ENCODE results near the gene SERPINA5.
"Not testable (repeated sequence)": the region's sequence is repeated elsewhere in the genome, so short reads cannot be mapped to it uniquely, and the experiment has no call there.

SERPINA5 gene

DNA sequence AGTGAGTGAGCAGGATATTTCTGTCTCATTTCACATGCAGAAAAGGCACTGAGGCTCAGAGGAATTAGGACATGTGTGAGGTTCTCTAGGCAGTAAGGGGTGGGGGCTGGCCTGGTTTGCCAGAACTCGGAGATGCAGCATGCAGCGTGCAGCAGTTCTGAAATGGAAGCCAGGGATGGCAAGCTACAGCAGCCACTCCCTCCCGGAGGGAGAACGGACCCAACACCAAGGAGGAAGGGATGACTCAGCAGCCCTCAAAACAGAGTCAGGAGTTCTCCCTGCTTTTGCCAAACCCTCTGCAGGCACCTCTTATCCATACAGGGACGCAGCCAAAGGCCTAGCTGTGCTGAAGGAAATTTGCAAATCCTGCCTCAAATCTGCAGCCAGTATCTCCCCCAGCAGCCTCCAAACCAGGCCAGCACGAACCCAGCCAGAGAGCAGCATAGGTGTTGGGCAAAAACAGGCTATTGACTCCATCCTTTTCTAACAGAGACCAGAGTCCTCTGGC is 20.7 kb downstream of the SERPINA5 start:
- DNase-seq (ENCODE audit: low read depth in 2 of 2): no peak

DNA sequence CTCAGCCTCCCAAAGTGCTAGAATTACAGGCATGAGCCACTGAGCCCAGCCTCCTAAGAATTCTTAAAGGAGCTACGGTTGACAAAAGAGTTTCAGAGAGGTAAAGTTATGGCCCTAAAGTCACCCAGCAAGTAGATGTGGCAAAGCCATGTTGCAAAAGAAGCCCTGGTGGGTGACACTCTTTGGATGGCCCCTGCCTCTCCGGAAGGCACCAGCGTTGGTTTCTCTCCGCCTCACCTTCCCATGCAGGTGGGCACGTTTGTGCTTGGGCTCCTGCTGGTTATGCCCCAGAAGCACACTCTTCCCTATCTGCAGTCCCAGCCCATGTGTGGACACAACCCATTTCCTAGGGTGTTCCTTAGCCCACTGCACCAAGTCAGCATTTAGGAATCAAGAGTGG is 21.5 kb downstream of the SERPINA5 start:
- DNase-seq (ENCODE audit: low read depth in 2 of 2): no peak

DNA sequence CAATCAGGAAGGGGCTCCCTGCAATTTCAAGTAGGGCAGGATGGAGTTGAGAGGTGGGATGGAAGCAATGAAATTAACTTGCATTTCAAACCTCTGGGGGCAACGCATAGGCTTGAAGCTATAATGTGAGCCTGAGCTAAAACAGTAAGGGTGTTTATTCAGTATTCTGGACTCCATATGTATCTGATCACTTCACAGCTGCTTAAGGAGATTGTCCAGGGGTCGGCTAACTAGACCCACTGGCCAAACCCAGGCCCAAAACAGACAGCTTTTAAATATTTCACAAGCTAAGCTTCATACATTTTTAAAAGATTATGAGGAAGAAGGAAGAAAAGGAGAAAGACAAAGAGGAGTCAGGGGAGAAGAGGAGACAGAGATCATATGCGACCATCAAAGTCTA is 24.1 kb downstream of the SERPINA5 start:
- no peak for DNase-seq (ENCODE audit: low read depth in 2 of 2)

DNA sequence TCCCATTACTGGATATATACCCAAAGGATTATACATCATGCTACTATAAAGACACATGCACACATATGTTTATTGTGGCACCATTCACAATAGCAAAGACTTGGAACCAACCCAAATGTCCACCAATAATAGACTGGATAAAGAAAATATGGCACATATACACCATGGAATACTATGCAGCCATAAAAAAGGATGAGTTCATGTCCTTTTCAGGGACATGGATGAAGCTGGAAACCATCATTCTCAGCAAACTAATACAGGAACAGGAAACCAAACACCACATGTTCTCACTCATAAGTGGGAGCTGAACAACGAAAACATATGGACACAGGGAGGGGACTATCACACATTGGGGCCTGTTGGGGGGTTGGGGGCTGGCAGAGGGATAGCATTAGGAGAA is 27.7 kb downstream of the SERPINA5 start:
- DNase-seq (ENCODE audit: low read depth in 2 of 2): not testable (repeated sequence)

DNA sequence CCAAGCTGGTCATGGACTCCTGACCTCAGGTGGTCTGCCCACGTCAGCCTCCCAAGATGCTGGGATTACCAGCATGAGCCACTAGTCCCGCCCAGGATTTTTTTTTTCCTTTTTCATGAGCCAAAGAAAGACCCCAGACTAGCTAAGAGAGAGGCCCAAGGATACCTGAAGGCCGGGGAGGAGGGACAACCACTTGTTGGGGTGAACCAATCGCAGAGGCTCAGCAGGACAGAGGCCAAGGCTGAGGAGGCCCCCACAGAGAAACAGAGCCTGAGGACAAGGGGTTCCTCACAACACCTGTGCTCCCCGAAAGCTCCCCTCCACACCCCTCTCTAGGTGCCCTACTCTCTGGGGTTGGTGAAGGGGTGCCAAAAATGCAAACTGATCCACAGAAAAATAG is 30.0 kb downstream of the SERPINA5 start:
- no peak for DNase-seq (ENCODE audit: low read depth in 2 of 2)

DNA sequence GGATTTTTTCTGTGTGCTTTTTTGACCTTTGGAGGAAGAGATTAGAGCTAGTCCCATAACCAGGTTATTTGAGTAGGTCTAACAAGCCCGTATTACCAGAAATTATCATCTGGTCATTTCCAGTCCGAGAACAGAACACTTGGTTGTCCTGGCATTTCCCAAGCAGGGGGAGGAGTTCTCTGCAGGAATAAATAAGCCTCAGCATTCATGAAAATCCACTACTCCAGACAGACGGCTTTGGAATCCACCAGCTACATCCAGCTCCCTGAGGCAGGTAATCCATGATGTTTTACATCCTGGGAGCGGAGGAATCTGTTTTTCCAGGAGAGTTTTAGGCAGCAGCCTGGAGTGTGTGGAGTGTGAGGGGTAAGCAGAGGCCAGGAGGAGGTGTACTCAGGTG is 30.9 kb downstream of the SERPINA5 start, which contains the start of gene SERPINA3:
TSS of gene SERPINA3 (plus strand) at position 218 of the 400 bp plus-strand sequence. CDS start 2,051 bp downstream, outside the sequence.
- DNase-seq (ENCODE audit: low read depth in 2 of 2): no peak

DNA sequence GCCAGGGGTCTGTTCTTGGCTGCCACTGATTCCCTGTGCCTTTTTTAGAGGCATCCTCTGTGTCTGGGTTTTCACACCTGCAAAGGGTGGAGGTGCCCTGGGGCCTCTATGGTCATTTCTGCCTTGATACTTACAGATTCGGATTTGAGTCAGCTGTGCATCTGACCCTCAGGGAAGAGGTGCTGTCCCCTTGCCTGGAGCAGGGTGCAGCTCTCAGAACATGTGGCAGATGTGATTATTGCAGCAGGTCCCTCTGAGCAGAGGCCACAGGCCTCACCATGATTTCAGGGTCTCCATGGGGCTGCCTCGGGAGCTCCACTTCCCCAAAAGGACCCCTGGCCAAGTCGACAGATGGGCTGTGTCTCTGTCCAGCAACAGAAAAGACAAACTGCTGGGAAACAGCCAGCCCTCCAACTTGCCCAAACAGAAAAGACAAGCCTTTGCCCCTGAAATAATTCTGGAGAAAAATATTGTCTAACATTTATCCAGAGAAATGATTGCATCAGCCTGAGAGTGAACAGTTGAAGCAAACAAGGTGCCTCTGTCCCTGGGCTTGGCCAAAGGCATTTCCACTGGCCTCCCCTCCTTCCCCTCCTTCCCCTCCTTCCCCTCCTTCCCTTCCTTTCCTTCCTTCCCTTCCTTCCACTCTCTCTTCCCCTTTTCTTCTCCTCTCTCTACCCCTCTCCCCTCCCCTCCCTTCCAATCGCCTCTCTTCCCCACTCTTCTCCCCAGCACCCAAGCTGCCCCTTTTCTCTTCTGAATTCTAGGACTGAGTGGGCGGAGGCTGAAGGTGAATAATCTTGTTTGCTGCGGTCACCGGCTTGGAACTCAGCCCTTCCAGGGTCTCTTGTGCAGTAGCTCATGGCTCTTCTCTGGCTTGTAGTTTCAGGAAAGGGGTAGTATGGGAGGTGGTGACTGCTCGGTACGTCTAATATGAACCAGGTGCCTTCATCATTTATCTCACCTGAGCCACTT is 31.6 kb downstream of the SERPINA5 start:
- DNase-seq (ENCODE audit: low read depth in 2 of 2): no peak

DNA sequence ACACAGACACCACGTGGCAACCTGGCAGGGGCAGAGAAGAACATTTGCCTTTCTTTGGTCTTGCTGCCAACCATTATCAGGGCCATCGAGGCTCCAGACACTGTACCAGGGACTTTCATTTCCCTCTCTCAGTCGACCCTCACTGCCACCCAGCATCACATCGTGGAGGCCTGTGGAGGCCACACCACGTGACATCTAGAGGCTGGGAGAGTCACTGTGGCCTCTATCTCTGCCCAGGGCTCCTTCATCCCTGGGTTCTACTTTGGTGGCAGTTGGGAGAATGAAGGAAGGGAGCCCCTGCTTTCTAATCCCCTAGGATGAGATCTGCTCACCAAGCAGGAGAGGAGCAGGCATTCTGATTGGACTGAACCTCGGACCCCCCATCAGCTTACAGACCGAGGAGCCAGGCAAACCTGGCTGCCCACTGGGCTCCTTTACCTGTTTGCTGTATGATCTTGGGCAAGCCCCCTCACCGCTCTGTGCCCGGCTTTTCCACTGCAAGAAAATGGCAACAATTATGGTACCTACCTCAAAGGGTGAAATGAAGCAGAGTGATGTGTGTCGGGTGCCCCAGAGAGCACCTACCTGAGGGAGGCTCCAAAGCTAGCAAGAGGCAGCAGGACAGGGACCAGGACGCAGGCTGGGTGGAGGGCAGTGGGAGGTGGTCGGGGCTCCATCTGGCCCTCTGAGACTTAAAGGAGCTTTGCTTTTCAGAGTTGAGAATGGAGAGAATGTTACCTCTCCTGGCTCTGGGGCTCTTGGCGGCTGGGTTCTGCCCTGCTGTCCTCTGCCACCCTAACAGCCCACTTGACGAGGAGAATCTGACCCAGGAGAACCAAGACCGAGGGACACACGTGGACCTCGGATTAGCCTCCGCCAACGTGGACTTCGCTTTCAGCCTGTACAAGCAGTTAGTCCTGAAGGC is 32.8 kb downstream of the SERPINA5 start:
- no peak for DNase-seq (ENCODE audit: low read depth in 2 of 2)

DNA sequence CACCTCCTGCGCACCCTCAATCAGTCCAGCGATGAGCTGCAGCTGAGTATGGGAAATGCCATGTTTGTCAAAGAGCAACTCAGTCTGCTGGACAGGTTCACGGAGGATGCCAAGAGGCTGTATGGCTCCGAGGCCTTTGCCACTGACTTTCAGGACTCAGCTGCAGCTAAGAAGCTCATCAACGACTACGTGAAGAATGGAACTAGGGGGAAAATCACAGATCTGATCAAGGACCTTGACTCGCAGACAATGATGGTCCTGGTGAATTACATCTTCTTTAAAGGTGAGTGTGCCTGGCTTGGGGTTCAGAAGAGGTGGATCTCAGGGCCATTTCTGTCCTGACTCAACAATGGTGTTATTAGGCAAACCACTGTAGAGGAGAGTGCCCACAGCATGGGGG is 33.6 kb downstream of the SERPINA5 start:
- no peak for DNase-seq (ENCODE audit: low read depth in 2 of 2)

DNA sequence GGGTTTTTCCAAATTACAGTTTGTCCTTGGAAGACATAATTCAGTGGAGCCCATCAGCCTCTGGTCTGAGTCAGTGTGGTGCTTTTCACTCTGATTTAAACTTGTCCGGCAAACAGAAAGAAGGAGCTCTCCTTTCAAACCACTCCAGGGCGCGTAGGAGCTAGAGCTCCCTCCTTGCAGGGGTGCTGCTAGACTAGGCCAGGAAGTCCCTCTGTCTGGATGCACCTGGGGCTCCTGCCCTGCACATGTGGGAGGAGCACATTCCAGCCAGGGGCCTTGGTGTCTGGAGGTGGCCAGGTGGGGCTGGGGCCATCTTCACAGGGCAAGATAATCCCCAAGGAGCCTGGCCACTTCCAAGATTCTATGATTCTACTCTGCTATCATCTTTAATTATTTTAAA is 34.0 kb downstream of the SERPINA5 start:
- DNase-seq (ENCODE audit: low read depth in 2 of 2): no peak

DNA sequence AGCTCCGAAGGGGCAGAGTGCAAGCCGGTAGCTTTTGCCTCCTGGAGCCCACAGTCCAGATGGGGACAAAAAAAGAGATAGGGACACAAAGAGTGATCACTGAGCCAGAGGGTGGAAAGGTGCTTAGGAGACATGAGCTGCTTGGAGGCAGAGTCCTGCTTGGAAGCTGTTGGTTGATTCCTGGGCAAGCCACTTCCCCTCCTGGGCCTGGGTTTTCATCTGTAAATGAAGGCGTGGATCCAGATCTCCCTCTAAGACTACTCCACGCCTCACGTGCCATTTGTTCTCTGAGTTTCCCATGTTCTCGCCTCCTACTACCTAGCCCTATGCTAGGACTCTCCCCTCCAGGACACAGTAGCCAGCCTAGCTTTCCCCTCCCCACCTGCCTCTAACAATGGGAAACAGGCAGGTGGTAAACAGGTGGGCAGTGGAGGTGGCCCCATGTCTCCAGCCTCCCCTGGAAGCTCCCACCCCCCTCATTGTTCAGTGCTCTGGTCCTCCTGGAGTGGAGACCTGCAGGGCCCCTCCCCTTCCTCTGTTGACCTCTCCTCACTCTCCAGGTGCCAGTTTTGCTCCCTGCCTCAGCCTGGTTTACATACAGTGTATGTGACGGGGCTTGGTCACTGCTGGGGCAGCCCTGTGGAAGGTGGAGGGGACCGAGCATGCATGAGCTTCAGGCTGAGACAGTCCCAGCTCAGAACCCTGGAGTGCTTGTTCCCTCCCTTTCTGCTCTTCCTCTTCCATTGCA is 34.8 kb downstream of the SERPINA5 start:
- DNase-seq (ENCODE audit: low read depth in 2 of 2): no peak

DNA sequence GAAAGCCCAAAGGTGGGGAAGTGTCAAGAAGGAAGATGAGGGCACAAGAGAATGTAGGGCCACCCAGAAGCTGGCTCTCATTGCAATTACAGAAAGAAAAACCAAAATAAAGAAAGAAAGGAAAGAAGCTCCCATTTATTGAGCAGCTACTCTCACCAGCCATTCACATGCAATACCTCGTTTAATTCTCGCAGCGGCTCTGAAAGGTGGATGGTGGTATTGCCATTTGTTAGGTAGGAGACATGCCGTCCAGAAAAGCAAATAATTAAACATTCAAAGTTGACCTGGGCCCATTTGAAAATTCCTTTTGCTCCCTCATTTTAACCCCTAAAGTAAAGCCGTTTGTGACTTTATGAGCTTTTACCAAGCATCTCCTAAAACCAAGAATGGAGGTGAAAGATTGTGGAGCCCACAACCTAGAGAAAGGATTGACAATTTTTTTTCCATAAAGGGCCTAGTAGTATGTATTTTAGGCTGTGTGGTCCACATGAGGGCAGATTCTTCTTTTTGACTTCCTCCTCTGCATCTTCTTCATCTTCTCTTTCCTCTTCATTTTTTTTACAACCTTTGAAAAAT is 36.2 kb downstream of the SERPINA5 start:
- DNase-seq (ENCODE audit: low read depth in 2 of 2): no peak

DNA sequence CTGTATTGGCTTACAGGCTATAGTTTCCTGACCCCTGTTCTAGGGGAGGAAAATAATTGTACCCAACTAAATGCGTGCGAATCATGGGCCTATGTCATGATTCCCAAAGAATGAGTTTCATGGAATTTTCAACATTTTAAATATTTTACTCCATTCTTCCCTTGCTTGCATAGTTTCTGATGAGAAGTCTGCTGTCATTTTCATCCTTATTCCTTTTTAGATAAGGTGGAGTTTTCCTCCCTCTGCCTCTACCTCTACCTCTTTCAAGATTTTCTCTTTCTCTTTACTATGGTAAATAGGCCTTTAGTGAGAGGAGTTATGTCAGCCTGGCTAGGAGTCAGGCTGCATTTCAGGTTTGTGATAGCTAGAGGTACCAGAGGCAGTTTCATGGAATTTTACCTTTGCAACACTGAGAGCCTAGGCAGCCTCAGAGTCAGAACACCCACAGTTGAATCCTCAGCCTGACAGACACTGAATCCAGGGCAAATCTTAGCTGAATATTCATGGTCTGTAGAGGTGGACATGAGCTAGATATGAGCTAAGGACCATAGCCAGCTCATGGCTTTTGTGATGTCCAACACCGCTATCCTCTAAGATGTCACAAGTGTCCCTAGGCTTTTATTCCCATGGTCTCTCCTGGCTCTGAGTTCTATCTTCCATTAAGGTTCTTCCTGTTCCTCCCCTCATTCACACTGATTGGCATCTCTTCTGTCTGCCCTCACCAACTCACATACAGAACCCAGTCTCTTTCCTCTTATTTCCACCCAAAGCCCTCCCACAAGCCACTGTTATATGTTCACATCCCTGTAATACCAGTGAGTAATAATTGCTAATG is 37.0 kb downstream of the SERPINA5 start:
- DNase-seq (ENCODE audit: low read depth in 2 of 2): no peak

DNA sequence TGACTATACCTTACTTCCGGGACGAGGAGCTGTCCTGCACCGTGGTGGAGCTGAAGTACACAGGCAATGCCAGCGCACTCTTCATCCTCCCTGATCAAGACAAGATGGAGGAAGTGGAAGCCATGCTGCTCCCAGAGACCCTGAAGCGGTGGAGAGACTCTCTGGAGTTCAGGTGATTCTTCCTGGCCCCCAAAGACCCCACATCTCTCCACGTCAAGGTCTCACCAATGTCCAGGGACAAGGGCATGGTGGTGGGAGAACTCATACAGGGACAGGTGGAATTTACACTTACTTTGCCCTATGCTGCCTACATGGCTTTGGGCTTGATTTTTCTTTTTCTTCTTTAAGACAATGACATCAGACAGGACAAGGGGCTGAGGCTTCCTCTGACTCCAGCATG is 38.1 kb downstream of the SERPINA5 start:
- no peak for DNase-seq (ENCODE audit: low read depth in 2 of 2)

DNA sequence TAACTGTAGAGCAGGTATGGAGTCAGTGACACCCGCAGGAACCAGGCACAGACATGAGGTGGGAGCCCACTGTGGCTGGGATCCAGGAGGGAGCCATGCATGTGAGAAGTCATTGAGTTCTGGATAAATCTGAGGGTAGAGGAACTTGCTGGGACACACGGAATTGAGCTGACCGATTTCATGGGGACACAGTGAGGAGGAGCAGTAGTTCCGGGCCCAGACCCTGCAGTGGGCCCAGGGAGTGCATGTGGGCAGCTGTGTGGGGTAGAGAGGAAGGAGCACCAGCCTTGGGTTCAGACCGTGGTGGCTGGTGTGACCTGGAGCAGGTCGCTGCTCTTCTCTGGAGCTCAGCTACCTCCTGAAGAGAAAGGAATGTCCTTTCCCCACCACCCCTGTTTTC is 39.4 kb downstream of the SERPINA5 start:
- no peak for DNase-seq (ENCODE audit: low read depth in 2 of 2)

DNA sequence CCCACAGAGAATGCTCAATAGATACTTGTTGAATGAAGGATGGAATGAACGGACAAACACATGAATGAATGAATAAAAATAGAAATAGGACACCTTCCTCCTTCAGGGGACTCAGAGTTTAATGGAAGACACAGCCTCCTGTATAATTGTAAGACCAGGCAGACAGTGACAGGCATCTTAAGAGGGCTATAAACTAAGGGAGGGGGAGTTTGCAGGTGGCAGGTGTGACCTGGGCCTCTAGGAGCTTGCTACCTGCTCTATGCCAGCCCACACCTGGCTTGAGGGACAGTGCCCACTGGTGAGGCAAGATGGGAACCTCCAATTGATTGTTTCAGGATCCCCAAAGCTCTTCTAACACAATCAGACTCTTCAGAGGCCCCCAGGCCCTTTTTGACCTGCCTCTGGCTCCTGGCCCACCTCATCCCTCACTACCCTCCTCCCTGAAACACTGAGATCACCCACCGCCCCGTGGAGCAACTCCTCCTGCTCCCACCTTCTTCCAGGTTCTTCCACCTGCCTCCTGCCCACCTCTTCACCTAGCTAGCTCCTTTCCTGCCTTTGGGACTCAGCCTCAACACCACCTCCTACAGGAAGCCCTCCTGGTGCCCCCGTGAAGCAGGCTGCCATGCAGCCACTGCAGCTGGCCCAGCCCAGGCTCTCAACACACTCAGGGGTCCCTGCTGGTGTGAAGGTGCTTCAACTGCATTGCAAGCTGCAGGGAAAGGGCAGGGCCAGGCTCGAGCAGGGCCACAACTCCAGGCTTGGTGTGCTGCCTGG is 40.3 kb downstream of the SERPINA5 start:
- DNase-seq (ENCODE audit: low read depth in 2 of 2): no peak

DNA sequence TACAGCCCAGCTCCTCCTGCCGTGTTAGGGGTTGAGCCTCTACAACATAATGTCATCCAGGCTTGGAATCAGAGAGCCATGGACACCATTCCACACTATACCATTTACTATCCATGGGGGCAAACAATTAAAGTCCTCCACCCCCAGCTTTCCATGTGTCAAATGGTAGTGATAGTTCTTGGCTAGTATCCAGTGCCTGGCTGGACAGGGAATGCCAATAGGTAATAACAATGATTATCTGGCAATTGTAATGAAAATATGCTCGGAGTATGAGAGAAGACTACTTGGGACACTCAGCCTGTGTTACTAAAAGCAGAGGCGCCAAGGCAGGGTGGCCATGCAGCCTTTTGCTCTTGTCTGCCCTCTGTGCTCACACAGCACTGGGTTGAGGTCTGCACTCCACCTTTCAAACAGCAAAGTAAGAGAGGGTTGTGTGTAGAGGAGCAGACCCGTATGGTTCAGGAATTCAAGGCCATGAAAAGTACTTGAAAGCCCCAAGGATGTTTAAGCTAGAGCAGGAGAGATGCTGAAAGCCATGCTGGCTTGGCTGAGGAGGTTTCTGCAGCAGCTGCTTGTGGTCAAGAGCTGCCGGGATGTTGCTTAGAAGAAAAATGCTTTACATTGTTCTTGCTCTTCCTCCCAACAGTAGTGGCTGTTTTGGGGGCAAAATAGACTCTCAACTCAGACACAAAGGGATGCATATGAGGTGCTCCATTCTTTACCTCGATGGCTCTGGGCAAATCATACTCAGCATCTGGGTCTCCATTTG is 41.6 kb downstream of the SERPINA5 start:
- DNase-seq (ENCODE audit: low read depth in 2 of 2): no peak

DNA sequence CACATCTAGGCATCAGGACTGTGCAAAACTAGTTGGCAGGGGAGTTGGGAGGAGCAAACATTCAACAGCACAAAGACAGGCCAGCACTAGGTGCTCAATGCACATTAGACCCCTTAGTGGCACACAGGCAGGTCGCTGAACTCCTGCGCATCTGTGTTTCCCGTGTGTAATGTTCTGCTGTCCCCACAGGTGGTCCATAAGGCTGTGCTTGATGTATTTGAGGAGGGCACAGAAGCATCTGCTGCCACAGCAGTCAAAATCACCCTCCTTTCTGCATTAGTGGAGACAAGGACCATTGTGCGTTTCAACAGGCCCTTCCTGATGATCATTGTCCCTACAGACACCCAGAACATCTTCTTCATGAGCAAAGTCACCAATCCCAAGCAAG is 42.2 kb downstream of the SERPINA5 start:
- no peak for DNase-seq (ENCODE audit: low read depth in 2 of 2)
